ENCODE data around the gene NINJ1.
A peak's percentile ranks its signal among the peaks of the same experiment; 100 is the strongest.

Gene NINJ1

GRCh38 chr9:93100276-93100636 is 33.8 kb downstream of the NINJ1 start:
- DNase-seq (ENCODE audit: low read depth, low spot score) = no peak

DNA sequence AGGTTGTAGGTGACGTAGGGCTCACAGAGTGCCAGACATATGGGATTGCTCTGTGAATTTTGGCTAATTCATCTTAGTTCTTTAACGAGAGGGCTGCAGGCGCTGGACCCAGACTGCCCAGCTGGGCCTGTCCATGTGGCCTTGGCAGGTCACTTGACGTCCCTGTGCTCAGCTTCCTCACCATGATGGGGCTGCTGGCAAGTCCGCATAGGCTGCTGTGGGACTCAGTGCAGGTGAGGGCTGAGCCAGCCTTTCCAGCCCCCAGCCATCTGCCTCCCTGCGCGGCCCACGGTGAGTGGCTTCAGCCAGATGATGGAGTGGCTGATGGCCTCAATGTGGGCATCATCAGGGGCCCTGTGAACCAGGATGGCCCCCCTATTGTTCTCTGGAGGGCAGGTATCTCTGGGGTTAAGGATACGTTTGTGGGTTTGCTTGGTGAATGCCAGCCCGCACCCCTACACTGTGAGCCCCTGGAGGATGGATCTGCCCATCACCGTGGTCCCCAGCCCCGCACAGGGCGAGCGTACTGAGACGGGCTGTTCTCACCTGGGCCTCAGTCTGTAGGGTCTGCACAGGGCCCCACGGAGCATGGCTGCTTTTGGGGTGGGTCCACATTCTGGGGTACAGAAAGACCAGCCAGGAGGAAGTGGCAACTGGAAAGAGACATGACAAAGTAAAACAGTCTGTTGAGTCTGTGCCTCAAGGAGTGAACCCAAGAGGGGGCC is 34.3 kb downstream of the NINJ1 start:
- no peak for DNase-seq (ENCODE audit: low read depth, low spot score)

DNA sequence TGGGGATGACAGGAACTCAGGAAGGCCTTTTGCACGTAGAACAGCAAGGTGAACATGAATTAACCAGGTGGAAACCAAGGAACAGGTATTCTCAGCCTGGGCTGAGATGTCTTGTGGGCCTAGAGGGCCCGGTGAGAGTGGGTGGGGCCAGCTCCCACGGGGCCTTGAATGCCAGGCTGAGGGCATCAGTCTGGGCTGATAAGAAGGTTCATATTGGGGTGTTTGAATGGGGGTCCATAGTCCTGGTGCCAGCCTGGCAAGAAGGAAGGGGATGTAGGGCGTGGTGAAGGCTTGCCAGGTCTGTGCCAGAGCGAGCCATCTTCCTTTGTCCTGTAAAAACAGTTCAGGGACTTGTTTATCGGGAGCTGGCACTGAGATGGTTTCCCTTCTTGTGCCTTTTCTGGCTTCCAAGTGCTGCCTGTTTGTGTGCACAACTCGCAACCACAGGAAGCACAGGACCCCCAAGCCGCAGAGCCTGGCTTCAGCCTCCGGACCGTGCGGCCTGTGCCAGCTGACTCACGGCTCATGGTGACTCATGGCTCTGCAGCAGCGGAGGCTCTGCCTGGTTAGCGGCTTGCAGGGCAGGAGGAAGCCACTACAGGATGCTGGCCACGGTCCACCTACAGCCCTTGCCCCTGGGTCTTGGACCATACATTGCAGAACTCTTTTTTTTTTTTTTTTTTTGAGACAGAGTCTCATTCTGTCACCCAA is 35.7 kb downstream of the NINJ1 start:
- peak; percentile 22 for DNase-seq (ENCODE audit: low read depth, low spot score)

- DNase-seq (ENCODE audit: low read depth, low spot score) = no peak
These were observed 36.4 kb downstream of the NINJ1 start for GRCh38 chr9:93097511-93098201.

- DNase-seq (ENCODE audit: low read depth, low spot score) = no peak
These were observed 37.2 kb downstream of the NINJ1 start for GRCh38 chr9:93096811-93097382.

DNA sequence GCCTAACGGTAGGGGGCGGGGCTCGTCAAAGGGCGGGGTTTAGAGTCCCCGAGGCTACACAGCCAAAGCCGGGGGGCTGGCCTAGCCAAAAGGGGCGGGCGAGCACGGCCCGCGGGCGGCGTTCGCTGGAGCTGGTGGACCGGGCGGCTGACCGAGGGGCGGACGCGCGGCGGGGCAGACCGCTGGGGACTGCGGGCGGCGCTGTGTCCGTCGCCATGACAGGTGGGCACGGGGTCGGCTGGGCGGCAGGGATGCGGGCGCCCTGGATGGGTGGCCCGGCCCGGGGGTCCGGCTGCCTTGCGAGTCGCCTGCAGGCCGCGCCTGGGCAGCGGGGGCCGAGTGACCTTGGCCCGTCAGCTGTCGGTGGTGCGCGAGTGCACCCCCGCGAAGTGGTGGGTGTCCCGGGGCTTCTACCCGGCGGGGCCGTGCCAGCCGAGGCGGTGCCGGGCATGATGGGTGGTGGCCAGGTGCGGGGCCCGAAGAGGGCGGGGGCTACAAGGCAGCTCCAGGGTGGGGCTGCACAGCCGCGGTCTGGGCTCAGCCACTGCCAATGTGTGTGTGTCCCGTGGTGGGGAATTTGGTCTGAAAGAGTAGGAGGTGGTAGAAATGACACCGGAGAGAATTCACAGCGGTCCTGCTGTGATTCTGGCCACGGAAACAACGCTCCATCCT is 37.8 kb downstream of the NINJ1 start, which contains the start of gene CARD19:
TSS of gene CARD19 (plus strand) at position 87 of the 672 bp plus-strand sequence. CDS start at position 216, 129 bp downstream.
- DNase-seq (ENCODE audit: low read depth, low spot score) = no peak

- DNase-seq (ENCODE audit: low read depth, low spot score) = peak; percentile 100
These were observed 38.6 kb downstream of the NINJ1 start for GRCh38 chr9:93095205-93096130.

DNA sequence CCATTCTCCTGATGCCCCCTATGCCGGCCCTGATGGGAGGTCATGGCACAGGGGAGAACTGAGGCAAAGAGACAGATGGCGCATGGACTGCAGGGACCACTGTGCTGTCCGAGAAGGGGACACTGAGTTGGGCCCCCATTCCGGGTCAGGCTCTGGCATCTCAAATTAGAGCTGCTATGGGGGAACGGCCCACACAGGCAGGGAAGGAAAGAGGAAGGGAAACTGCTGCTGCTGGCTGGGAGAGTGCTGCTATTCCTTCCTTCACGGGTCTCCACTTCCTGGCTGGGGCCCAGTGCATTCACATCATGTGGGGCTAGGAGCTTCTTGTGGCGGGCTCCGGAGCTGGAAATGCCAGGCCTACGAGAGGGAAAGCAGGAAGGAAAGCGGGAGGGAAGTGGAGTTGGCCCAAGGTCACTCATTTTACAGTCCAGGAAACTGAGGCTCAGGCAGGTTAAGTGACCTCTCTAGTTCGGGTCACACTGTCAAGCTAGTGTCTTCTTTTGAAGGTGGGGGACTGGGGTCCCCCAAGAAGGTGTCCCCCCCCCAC is 39.3 kb downstream of the NINJ1 start:
- DNase-seq (ENCODE audit: low read depth, low spot score) = no peak

GRCh38 chr9:93093877-93094657 is 40.0 kb downstream of the NINJ1 start:
- DNase-seq (ENCODE audit: low read depth, low spot score) = no peak

- DNase-seq (ENCODE audit: low read depth, low spot score) = no peak
These were observed 40.7 kb downstream of the NINJ1 start for GRCh38 chr9:93093127-93093876.

GRCh38 chr9:93092251-93092991 is 41.6 kb downstream of the NINJ1 start:
- no peak for DNase-seq (ENCODE audit: low read depth, low spot score)

DNA sequence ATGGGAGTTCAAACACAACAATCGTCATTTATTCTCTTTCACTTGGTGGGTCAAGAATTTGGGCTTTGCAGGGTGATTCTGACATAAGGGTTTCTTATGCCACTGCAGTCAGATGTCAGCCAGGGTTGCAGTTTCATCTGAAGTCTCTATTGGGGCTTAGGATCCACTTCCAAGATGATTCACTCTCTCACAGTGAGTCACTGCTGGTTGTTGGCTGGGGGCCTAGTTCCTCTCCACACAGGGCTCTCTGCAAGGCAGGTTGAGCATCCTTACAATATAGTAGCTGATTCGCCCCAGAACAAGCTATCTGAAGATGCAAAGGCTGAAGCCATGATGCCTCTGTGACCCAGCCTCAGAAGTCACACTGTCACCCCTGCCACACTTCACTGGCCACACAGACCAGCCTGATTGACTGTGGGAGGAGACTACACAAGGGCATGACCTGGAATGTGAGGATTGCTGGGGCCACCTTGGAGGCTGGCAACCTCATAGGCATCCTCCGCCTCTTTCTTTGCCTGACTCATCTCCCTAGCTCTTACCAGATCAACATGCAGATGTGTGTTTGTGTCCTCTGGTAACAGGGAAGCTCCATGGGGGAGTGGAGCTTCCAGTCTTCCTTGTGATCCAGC is 42.5 kb downstream of the NINJ1 start:
- peak; percentile 37 for DNase-seq (ENCODE audit: low read depth, low spot score)

- no peak for DNase-seq (ENCODE audit: low read depth, low spot score)
These were observed 43.0 kb downstream of the NINJ1 start for GRCh38 chr9:93091056-93091452.

DNA sequence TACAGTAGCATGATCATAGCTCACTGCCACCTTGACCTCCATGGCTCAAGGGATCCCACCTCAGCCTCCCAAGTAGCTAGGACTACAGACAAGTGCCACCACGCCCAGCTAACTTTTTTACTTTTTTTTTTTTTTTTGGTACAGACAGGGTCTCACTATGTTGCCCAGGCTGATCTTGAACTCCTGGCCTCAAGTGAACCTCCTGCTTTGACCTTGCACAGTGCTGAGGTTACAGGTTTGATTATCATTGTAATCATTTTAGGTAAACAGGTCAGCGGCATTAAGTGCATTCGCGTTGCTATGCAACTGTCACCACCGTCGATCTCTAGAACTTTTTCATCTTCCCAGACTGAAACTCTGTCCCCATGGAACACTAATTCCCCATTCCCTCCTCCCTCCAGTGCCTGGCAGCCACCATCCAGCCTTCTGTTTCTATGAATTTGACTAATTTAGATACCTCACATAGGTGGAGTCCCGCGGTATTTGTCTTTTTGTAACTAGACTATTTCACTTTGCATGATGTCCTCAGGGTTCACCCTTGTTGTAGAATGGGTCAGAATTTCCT is 43.9 kb downstream of the NINJ1 start:
- DNase-seq (ENCODE audit: low read depth, low spot score) = no peak

DNA sequence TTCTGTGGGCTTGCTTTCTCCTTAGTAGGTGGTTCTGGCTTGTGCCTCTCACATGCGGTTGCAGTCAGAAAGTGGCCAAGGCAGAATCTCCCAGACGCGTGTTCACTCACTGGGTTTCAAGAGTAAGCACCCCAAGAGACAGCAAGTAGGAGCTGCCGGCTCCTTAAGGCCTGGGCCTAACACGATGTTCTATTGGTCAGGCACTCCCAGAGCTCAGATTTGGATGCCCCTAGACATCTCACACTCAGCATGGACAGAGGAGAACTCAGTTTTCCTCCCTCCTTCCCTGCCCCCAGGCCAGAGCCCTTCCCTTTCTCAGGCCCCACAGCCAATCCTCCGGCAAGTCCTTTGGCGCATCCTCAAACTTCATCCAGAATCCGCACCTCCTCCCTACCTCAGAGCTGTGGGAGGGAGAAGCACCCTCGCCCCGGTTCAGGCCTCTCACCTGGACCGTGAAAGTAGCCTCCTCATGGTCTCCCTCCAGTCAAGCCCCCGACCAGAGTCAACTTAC is 44.5 kb downstream of the NINJ1 start:
- no peak for DNase-seq (ENCODE audit: low read depth, low spot score)

- no peak for DNase-seq (ENCODE audit: low read depth, low spot score)
These were observed 45.0 kb downstream of the NINJ1 start for GRCh38 chr9:93089024-93089423.

GRCh38 chr9:93088656-93089015 is 45.4 kb downstream of the NINJ1 start:
- DNase-seq (ENCODE audit: low read depth, low spot score) = no peak
